HCT116 (cell line): ENCODE results near the gene SRCAP. TPM values are rescaled to one million over a fixed set of nuclear protein-coding genes. Genes with fewer than 3 reads are reported as not detected.

ENCODE experiments used
- ATAC-seq: fragments of 200-7000 bp; cut with Tn5 transposase; 2 replicates; pipeline ENCODE4 v1.9.1; 2020; ENCODE audit warnings: mild to moderate bottlenecking, moderate library complexity
- BruUV-seq: library from RNA; stranded (reverse); fragments of 400-500 nt; replicated peaks from 2 replicates; lab custom pipeline; 2021; lab: Mats Ljungman, UMichigan
- CTCF ChIA-PET: fragments of 300-600 bp; sonication (Branson Sonifier 250); formaldehyde crosslinking; loops from one replicate; lab custom pipeline; 2021; ENCODE audit warnings: antibody characterized with exemption; lab: Charles Lee
- POLR2A ChIA-PET: fragments of 300-600, 350-600 bp; sonication (Branson Sonifier 250); formaldehyde crosslinking; loops from one replicate; lab custom pipeline; 2021; ENCODE audit warnings: antibody characterized with exemption; lab: Charles Lee
- RAD21 ChIA-PET, 2 experiments: fragments of 300-600 bp; sonication (Branson Sonifier 250); formaldehyde crosslinking; loops; one replicate each; lab custom pipeline; 2023; ENCODE audit warnings: low total read pairs in 2 of 2; ENCODE audit not compliant: uncharacterized antibody in 2 of 2, unreplicated experiment in 2 of 2, low non-redundant PET in 1 of 2; lab: Charles Lee
- DNase-seq: peaks from one replicate; pipeline ENCODE4 v3.0.0-alpha.2; 2010; ENCODE audit warnings: low read depth, low spot score
- H2AFZ ChIP-seq: fragments of 200-600 bp; shearing (Covaris generic), sonication (generic); 2 replicates; pipeline ENCODE4 v1.6.1; 2017; ENCODE audit warnings: low read depth, mixed run types, mixed read lengths, antibody characterized with exemption, low read length; ENCODE audit not compliant: poor library complexity, severe bottlenecking
- H3K27ac ChIP-seq: 2 replicates; pipeline ENCODE4 v1.5.1; 2012; ENCODE audit warnings: low read depth, low read length
- H3K27me3 ChIP-seq: fragments of 200-600 bp; sonication (generic); 2 replicates; pipeline ENCODE4 v1.6.1; 2016; ENCODE audit warnings: mixed run types, low read length, mixed read lengths; ENCODE audit not compliant: insufficient read depth
- H3K36me3 ChIP-seq, 2 experiments: fragments of 200-500 bp in 1 of 2; fragments of 200-600 bp in 1 of 2; sonication (Bioruptor generic) in 1 of 2; sonication (generic) in 1 of 2; 2 replicates each; pipeline versions ENCODE4 v1.5.1 to v1.6.1; 2014 to 2016; ENCODE audit warnings: low read length in 2 of 2, inconsistent platforms in 1 of 2, mixed read lengths in 1 of 2, mixed run types in 1 of 2; ENCODE audit not compliant: insufficient read depth in 2 of 2, control insufficient read depth in 1 of 2
- H3K4me1 ChIP-seq, 2 experiments: fragments of 200-600 bp in 1 of 2; sonication (generic) in 1 of 2; 2 replicates each; pipeline versions ENCODE4 v1.5.1 to v1.6.1; 2012 to 2017; ENCODE audit warnings: low read length in 2 of 2, inconsistent platforms in 1 of 2, mild to moderate bottlenecking in 1 of 2, mixed read lengths in 1 of 2, mixed run types in 1 of 2, moderate library complexity in 1 of 2; ENCODE audit not compliant: insufficient read depth in 2 of 2, control insufficient read depth in 1 of 2
- H3K4me2 ChIP-seq: fragments of 200-600 bp; sonication (generic); 2 replicates; pipeline ENCODE4 v1.6.1; 2017; ENCODE audit warnings: mixed run types, low read length, mixed read lengths
- H3K4me3 ChIP-seq, 2 experiments: fragments of 200-600 bp in 1 of 2; sonication (generic) in 1 of 2; replicated peaks in 1 of 2; 2 replicates each; pipeline ENCODE4 v1.5.1; 2011 to 2016; ENCODE audit warnings: low read length in 2 of 2, control low read depth in 1 of 2, low read depth in 1 of 2, mild to moderate bottlenecking in 1 of 2, mixed read lengths in 1 of 2, mixed run types in 1 of 2
- H3K79me2 ChIP-seq: fragments of 200-600 bp; sonication (generic); 2 replicates; pipeline ENCODE4 v1.6.1; 2017; ENCODE audit warnings: mild to moderate bottlenecking, mixed run types, low read length, moderate library complexity, mixed read lengths; ENCODE audit not compliant: insufficient read depth
- H3K9ac ChIP-seq: fragments of 200-600 bp; sonication (generic); 2 replicates; pipeline ENCODE4 v1.6.1; 2016; ENCODE audit warnings: low read length, mixed read lengths
- H3K9me2 ChIP-seq: fragments of 200-600 bp; sonication (generic), shearing (Covaris generic); 2 replicates; pipeline ENCODE4 v1.6.1; 2017; ENCODE audit warnings: mixed run types, mild to moderate bottlenecking, moderate library complexity; ENCODE audit not compliant: insufficient read depth
- H3K9me3 ChIP-seq, 2 experiments: fragments of 200-500 bp in 1 of 2; fragments of 200-600 bp in 1 of 2; sonication (Bioruptor generic) in 1 of 2; sonication (generic) in 1 of 2; 2 replicates each; pipeline ENCODE4 v1.6.1; 2014 to 2017; ENCODE audit warnings: low read length in 2 of 2, mixed read lengths in 2 of 2, inconsistent platforms in 1 of 2, low read depth in 1 of 2, mild to moderate bottlenecking in 1 of 2, mixed run types in 1 of 2, moderate library complexity in 1 of 2; ENCODE audit not compliant: control insufficient read depth in 1 of 2, insufficient read depth in 1 of 2
- H4K20me1 ChIP-seq: fragments of 200-600 bp; sonication (generic), shearing (Covaris generic); 2 replicates; pipeline ENCODE4 v1.6.1; 2017; ENCODE audit warnings: mixed run types, mild to moderate bottlenecking, moderate library complexity; ENCODE audit not compliant: insufficient read depth
- ATF3 ChIP-seq: IDR thresholded peaks from 2 replicates; pipeline ENCODE4 v1.6.1; 2012
- CTCF ChIP-seq, 3 experiments: fragments of 200-600 bp in 1 of 3; sonication (generic) in 1 of 3; IDR thresholded peaks in 2 of 3; conservative IDR thresholded peaks in 1 of 3; 2 replicates each; pipeline ENCODE4 v1.5.1; 2012 to 2017; ENCODE audit warnings: low read depth in 2 of 3, low read length in 2 of 3, antibody characterized with exemption in 1 of 3, borderline replicate concordance in 1 of 3, control low read depth in 1 of 3, mild to moderate bottlenecking in 1 of 3, mixed read lengths in 1 of 3, mixed run types in 1 of 3, moderate library complexity in 1 of 3; ENCODE audit not compliant: insufficient read depth in 1 of 3
- EGR1 ChIP-seq: IDR thresholded peaks from 2 replicates; pipeline ENCODE4 v1.6.1; 2012; ENCODE audit warnings: low read depth
- ELF1 ChIP-seq: IDR thresholded peaks from 2 replicates; pipeline ENCODE4 v1.6.1; 2012; ENCODE audit warnings: low read depth, borderline replicate concordance
- EZH2 ChIP-seq: fragments of 200-600 bp; sonication (generic); IDR thresholded peaks from 2 replicates; pipeline ENCODE4 v1.6.1; 2017; ENCODE audit warnings: antibody characterized with exemption, mixed run types
- EZH2phosphoT487 ChIP-seq: fragments of 200-600 bp; IDR thresholded peaks from 2 replicates; pipeline ENCODE4 v1.6.1; 2018; ENCODE audit warnings: antibody characterized with exemption, borderline replicate concordance
- JUND ChIP-seq: IDR thresholded peaks from 2 replicates; pipeline ENCODE4 v1.6.1; 2012
- POLR2A ChIP-seq: IDR thresholded peaks from 2 replicates; pipeline ENCODE4 v1.7.0; 2011; ENCODE audit warnings: borderline replicate concordance; ENCODE audit not compliant: insufficient read depth, insufficient read length; ENCODE audit errors: extremely low read depth
- POLR2AphosphoS5 ChIP-seq: IDR thresholded peaks from 2 replicates; pipeline ENCODE4 v1.6.1; 2011; ENCODE audit warnings: mild to moderate bottlenecking, low read depth, low read length, moderate library complexity
- RAD21 ChIP-seq: IDR thresholded peaks from 2 replicates; pipeline ENCODE4 v1.6.1; 2012; ENCODE audit warnings: low read depth, mild to moderate bottlenecking
- TCF7L2 ChIP-seq: IDR thresholded peaks from 2 replicates; pipeline ENCODE4 v1.7.0; 2011; ENCODE audit warnings: borderline replicate concordance, inconsistent platforms; ENCODE audit not compliant: insufficient read depth, insufficient read length; ENCODE audit errors: extremely low read depth
- YY1 ChIP-seq: IDR thresholded peaks from 2 replicates; pipeline ENCODE4 v1.6.1; 2011; ENCODE audit warnings: low read length, low read depth, moderate library complexity, mild to moderate bottlenecking; ENCODE audit not compliant: insufficient replicate concordance; ENCODE audit errors: extremely low read depth
- intact Hi-C: fragments of 100-400 bp; cut with micrococcal nuclease; formaldehyde crosslinking; loops from 2 replicates; pipeline ENCODE4 v1.10.0; 2022
- total RNA-seq: library from RNA; stranded (reverse); gene quantifications from one replicate; pipeline ENCODE4 v1.2.1, GENCODE V29; 2021; ENCODE audit not compliant: unreplicated experiment

SRCAP gene
- total RNA-seq, 1 experiment from 2014 or later, result 59.6 TPM

DNA sequence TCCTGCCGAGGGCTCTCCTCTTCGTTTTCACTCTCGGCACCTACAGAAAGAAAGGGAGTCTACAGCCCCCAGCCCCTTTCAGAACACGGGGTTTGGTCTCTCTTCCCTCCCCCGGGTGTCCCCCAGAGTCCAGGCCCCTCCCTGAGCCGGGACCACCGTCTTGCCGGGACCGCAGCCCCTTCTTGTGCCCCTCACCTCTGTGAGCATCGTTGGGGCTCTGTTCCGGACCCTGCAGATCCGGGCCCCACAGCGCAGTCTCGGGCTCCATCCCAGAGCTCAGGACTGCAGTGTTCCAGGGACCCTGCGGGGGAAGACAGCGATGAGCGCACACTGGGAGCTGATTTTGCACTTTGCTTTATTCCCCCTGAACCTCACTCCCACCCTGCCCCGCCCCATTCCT is 85.2 kb downstream of the SRCAP start:
- Histone ChIP-seq H3K4me2 (no peak overlapping the region), H2AFZ (no peak overlapping the region), H3K9me3 (no peaks in the 10 kb centered on the region), H3K27me3 (no peaks in the 10 kb centered on the region), H3K9ac (no peak overlapping the region), H3K36me3 (peaks cover 9 to 14% of the 10 kb centered on the region in 2 experiments; a peak in 3 of 4 replicates), H3K4me3 (no peak overlapping the region), H3K79me2 (peaks cover 21% of the 10 kb centered on the region), H3K27ac (no peak overlapping the region), H4K20me1 (no peaks in the 10 kb centered on the region), H3K9me2 (no peaks in the 10 kb centered on the region), H3K4me1 (peaks cover 7 to 22% of the 10 kb centered on the region in 2 experiments; a peak in 3 of 4 replicates)
- TF ChIP-seq ATF3 (no peak), ELF1 (no peak), CTCF (IDR thresholded peaks at IDR 0.05 in 2 of 3, conservative IDR thresholded peaks at IDR 0.05 in 1 of 3; ENCODE audit: borderline replicate concordance in 1 of 3, insufficient read depth in 1 of 3, low read depth in 2 of 3, low read length in 2 of 3) (no peak), POLR2A (no peak), YY1 (no peak), EGR1 (no peak), JUND (no peak), EZH2phosphoT487 (no peak), TCF7L2 (no peak), RAD21 (no peak), POLR2AphosphoS5 (no peak), EZH2 (no peak)
- ChIA-PET CTCF (no interaction called here), RAD21 (interaction anchor here in 1 of 2 experiments (0.6 kb wide), 1 partner anchor 65 kb away, joined by 3 read pairs; no protein-coding TSS in a partner anchor), POLR2A (interaction anchor here (2.4 kb wide), 1 partner anchor 21 kb away, joined by 9 read pairs; no protein-coding TSS in a partner anchor)
- intact Hi-C loops, result no loop called here
- BruUV-seq, result no TSS peak
- DNase-seq (no peak), ATAC-seq (no peak)
